PC-9 (cell line): ENCODE measurements around the gene TMEM87A. TPM values are rescaled to one million over a fixed set of nuclear protein-coding genes. Genes with fewer than 3 reads are reported as not detected.

ENCODE experiments used
- BruUV-seq: library from RNA; stranded (reverse); fragments of 400-500 nt; replicated peaks from 2 replicates; lab custom pipeline; 2021; lab: Mats Ljungman, UMichigan
- CTCF ChIA-PET: fragments of 300-600 bp; sonication (Branson Sonifier 250); formaldehyde crosslinking; loops from one replicate; lab custom pipeline; 2022; ENCODE audit warnings: antibody characterized with exemption; lab: Charles Lee
- POLR2A ChIA-PET: fragments of 300-600 bp; sonication (Branson Sonifier 250); formaldehyde crosslinking; loops from one replicate; lab custom pipeline; 2022; ENCODE audit warnings: antibody characterized with exemption; ENCODE audit not compliant: unreplicated experiment; lab: Charles Lee
- DNase-seq, 2 experiments: peaks; one replicate each; pipeline versions ENCODE4 v3.0.0 to v3.0.0-alpha.2; 2015 to 2022; ENCODE audit warnings: mixed read lengths in 1 of 2
- H2AFZ ChIP-seq: fragments of 200-600 bp; sonication (generic); 2 replicates; pipeline ENCODE4 v1.8.1; 2017; ENCODE audit warnings: antibody characterized with exemption
- H3F3A ChIP-seq: fragments of 200-600 bp; sonication (generic); 2 replicates; pipeline ENCODE4 v1.8.1; 2017; ENCODE audit warnings: antibody characterized with exemption, mild to moderate bottlenecking, low read depth; ENCODE audit not compliant: insufficient read depth
- H3K27ac ChIP-seq: fragments of 200-600 bp; sonication (generic); 2 replicates; pipeline ENCODE4 v1.6.1; 2016; ENCODE audit warnings: mixed run types
- H3K27me3 ChIP-seq: fragments of 200-600 bp; sonication (generic); 2 replicates; pipeline ENCODE4 v1.6.1; 2016; ENCODE audit warnings: low read depth, mixed run types; ENCODE audit not compliant: insufficient read depth
- H3K36me3 ChIP-seq: fragments of 200-600 bp; sonication (generic); 2 replicates; pipeline ENCODE4 v1.6.1; 2016; ENCODE audit warnings: low read depth, mixed run types
- H3K4me1 ChIP-seq: fragments of 200-600 bp; sonication (generic); replicated peaks from 2 replicates; pipeline ENCODE4 v1.6.1; 2016; ENCODE audit warnings: mixed run types; ENCODE audit not compliant: insufficient read depth
- H3K4me2 ChIP-seq: fragments of 200-600 bp; sonication (generic); 2 replicates; pipeline ENCODE4 v1.6.1; 2017; ENCODE audit warnings: mixed run types
- H3K4me3 ChIP-seq: fragments of 200-600 bp; sonication (generic); 2 replicates; pipeline ENCODE4 v1.6.1; 2016; ENCODE audit warnings: mixed run types
- H3K79me2 ChIP-seq: fragments of 200-600 bp; sonication (generic); 2 replicates; pipeline ENCODE4 v1.6.1; 2017; ENCODE audit warnings: low read depth, mixed run types
- H3K9me2 ChIP-seq: fragments of 200-600 bp; sonication (generic); 2 replicates; pipeline ENCODE4 v1.8.1; 2017; ENCODE audit warnings: mild to moderate bottlenecking; ENCODE audit not compliant: insufficient read depth
- H3K9me3 ChIP-seq: fragments of 200-600 bp; sonication (generic); 2 replicates; pipeline ENCODE4 v1.8.1; 2016; ENCODE audit warnings: low read depth; ENCODE audit not compliant: insufficient read depth
- H4K20me1 ChIP-seq: fragments of 200-600 bp; sonication (generic); 2 replicates; pipeline ENCODE4 v1.8.1; 2017; ENCODE audit not compliant: insufficient read depth
- CTCF ChIP-seq: fragments of 200-600 bp; sonication (generic); conservative IDR thresholded peaks from 2 replicates; pipeline ENCODE4 v1.6.1; 2017; ENCODE audit warnings: mixed run types, antibody characterized with exemption, mild to moderate bottlenecking, moderate library complexity
- EZH2 ChIP-seq: fragments of 200-600 bp; sonication (generic); IDR thresholded peaks from 2 replicates; pipeline ENCODE4 v1.8.0; 2017; ENCODE audit warnings: antibody characterized with exemption, low read depth
- intact Hi-C: fragments of 100-400 bp; cut with micrococcal nuclease; formaldehyde crosslinking; loops from one replicate; pipeline ENCODE4 v1.10.0; 2022; ENCODE audit not compliant: unreplicated experiment
- total RNA-seq: library from RNA; stranded (reverse); gene quantifications from 2 replicates; pipeline ENCODE4 v1.2.3, GENCODE V29; 2021

Gene TMEM87A
- total RNA-seq, 1 experiment from 2014 or later = 45.1 TPM

- no peak overlapping the region for H3K27ac ChIP-seq
- H2AFZ ChIP-seq = no peak overlapping the region
- POLR2A ChIA-PET = no interaction called here
- no peak overlapping the region for H3K4me3 ChIP-seq
- CTCF ChIA-PET = no interaction called here
- H3K4me1 ChIP-seq = no peaks in the 10 kb centered on the region
- no peaks in the 10 kb centered on the region for H3K79me2 ChIP-seq
- TF ChIP-seq EZH2 (no peak), CTCF (no peak)
- no peaks in the 10 kb centered on the region for H4K20me1 ChIP-seq
- no TSS peak for BruUV-seq
- no peak overlapping the region for H3K4me2 ChIP-seq
- H3K27me3 ChIP-seq = no peaks in the 10 kb centered on the region
- 0 out of 2 replicates have a peak, but pooled peaks cover 5% of the 10 kb centered on the region for H3K36me3 ChIP-seq
- no peaks in the 10 kb centered on the region for H3F3A ChIP-seq
- H3K9me2 ChIP-seq = no peaks in the 10 kb centered on the region
- no peak for DNase-seq
- H3K9me3 ChIP-seq = no peaks in the 10 kb centered on the region
- intact Hi-C loops = no loop called here
Measured at GRCh38 chr15:42182961-42183360, 90.3 kb downstream of the TMEM87A start.

GRCh38 chr15:42182328-42182886 is 90.8 kb downstream of the TMEM87A start:
- POLR2A ChIA-PET = no interaction called here
- H3K4me1 ChIP-seq = no peaks in the 10 kb centered on the region
- BruUV-seq = no TSS peak
- no peaks in the 10 kb centered on the region for H3K27me3 ChIP-seq
- CTCF ChIA-PET = no interaction called here
- H3K79me2 ChIP-seq = no peaks in the 10 kb centered on the region
- H3K9me2 ChIP-seq = no peaks in the 10 kb centered on the region
- 0 out of 2 replicates have a peak, but pooled peaks cover 5% of the 10 kb centered on the region for H3K36me3 ChIP-seq
- no peak for DNase-seq
- intact Hi-C loops = no loop called here
- TF ChIP-seq CTCF (no peak), EZH2 (no peak)
- H4K20me1 ChIP-seq = no peaks in the 10 kb centered on the region
- no peaks in the 10 kb centered on the region for H3K9me3 ChIP-seq
- H3K27ac ChIP-seq = no peak overlapping the region
- no peaks in the 10 kb centered on the region for H3F3A ChIP-seq
- no peak overlapping the region for H3K4me3 ChIP-seq
- H3K4me2 ChIP-seq = no peak overlapping the region
- H2AFZ ChIP-seq = no peak overlapping the region

- Histone ChIP-seq H3K4me2 (no peak overlapping the region), H3K4me3 (no peak overlapping the region), H3K9me2 (no peaks in the 10 kb centered on the region), H3K27me3 (no peaks in the 10 kb centered on the region), H4K20me1 (no peaks in the 10 kb centered on the region), H3K79me2 (no peaks in the 10 kb centered on the region), H3K4me1 (no peaks in the 10 kb centered on the region), H3K9me3 (no peaks in the 10 kb centered on the region), H3K36me3 (0 out of 2 replicates have a peak, but pooled peaks cover 5% of the 10 kb centered on the region), H3K27ac (no peak overlapping the region), H3F3A (no peaks in the 10 kb centered on the region), H2AFZ (no peak overlapping the region)
- no TSS peak for BruUV-seq
- ChIA-PET CTCF (no interaction called here), POLR2A (no interaction called here)
- no peak for DNase-seq
- intact Hi-C loops = no loop called here
- TF ChIP-seq CTCF = no peak
- TF ChIP-seq EZH2 = no peak
Measured at GRCh38 chr15:42178056-42178455, 95.2 kb downstream of the TMEM87A start.
